Middle frontal gyrus (tissue), 1 donor: Measurements from ENCODE around the gene MPDZ.
"Not testable (repeated sequence)": the region's sequence is repeated elsewhere in the genome, so short reads cannot be mapped to it uniquely, and the experiment has no call there.

Experiments
- DNase-seq: peaks from one replicate; pipeline ENCODE4 v3.0.0-alpha.2; 2015; ENCODE audit warnings: low spot score; ENCODE audit errors: extremely low spot score

The MPDZ gene

GRCh38 chr9:13268469-13268868 is 11.0 kb downstream of the MPDZ start:
- DNase-seq, result no peak

GRCh38 chr9:13267743-13268142 is 11.7 kb downstream of the MPDZ start:
- DNase-seq, result no peak

- DNase-seq, result no peak
Observed at GRCh38 chr9:13266167-13266566, 13.3 kb downstream of the MPDZ start.

- DNase-seq, result no peak
Observed at GRCh38 chr9:13264788-13265187, 14.7 kb downstream of the MPDZ start.

- DNase-seq, result no peak
Observed at GRCh38 chr9:13263511-13263910, 16.0 kb downstream of the MPDZ start.

GRCh38 chr9:13252852-13253251 is 26.6 kb downstream of the MPDZ start:
- DNase-seq, result no peak

GRCh38 chr9:13244181-13244580 is 35.3 kb downstream of the MPDZ start:
- no peak for DNase-seq

- DNase-seq, result no peak
Observed at GRCh38 chr9:13241283-13241682, 38.2 kb downstream of the MPDZ start.

GRCh38 chr9:13239660-13240059 is 39.8 kb downstream of the MPDZ start:
- no peak for DNase-seq

- no peak for DNase-seq
Observed at GRCh38 chr9:13239208-13239607, 40.3 kb downstream of the MPDZ start.

- no peak for DNase-seq
Observed at GRCh38 chr9:13234932-13235331, 44.6 kb downstream of the MPDZ start.

- no peak for DNase-seq
Observed at GRCh38 chr9:13228431-13228830, 51.1 kb downstream of the MPDZ start.

- DNase-seq, result no peak
Observed at GRCh38 chr9:13224366-13224765, 55.1 kb downstream of the MPDZ start.

- DNase-seq, result not testable (repeated sequence)
Observed at GRCh38 chr9:13222733-13223132, 56.8 kb downstream of the MPDZ start.

GRCh38 chr9:13221741-13222140 is 57.8 kb downstream of the MPDZ start:
- DNase-seq, result no peak

GRCh38 chr9:13220837-13221236 is 58.7 kb downstream of the MPDZ start:
- DNase-seq, result no peak

GRCh38 chr9:13215791-13216554 is 63.5 kb downstream of the MPDZ start:
- no peak for DNase-seq

- DNase-seq, result no peak
Observed at GRCh38 chr9:13213998-13214397, 65.5 kb downstream of the MPDZ start.

GRCh38 chr9:13213337-13213736 is 66.2 kb downstream of the MPDZ start:
- DNase-seq, result no peak

- no peak for DNase-seq
Observed at GRCh38 chr9:13210306-13210705, 69.2 kb downstream of the MPDZ start.

GRCh38 chr9:13209498-13209897 is 70.0 kb downstream of the MPDZ start:
- no peak for DNase-seq

- no peak for DNase-seq
Observed at GRCh38 chr9:13205824-13206223, 73.7 kb downstream of the MPDZ start.

GRCh38 chr9:13190040-13190439 is 89.5 kb downstream of the MPDZ start:
- DNase-seq, result no peak

- no peak for DNase-seq
Observed at GRCh38 chr9:13189362-13189761, 90.1 kb downstream of the MPDZ start.
